Stimulated activated CD8-positive, alpha-beta memory T cell treated with anti-CD3 and anti-CD28 coated beads, Interleukin-15, amount 100 ng/mL, for 48 hours (primary cell): Measurements from ENCODE around the gene SULT2A1.
"Not testable (repeated sequence)": the region's sequence is repeated elsewhere in the genome, so short reads cannot be mapped to it uniquely, and the experiment has no call there.

Experiments
- DNase-seq, 2 donors: peaks; one replicate each; pipeline ENCODE4 v3.0.0-alpha.2; 2020; ENCODE audit warnings: low read depth in 2 of 2

SULT2A1 gene

GRCh38 chr19:47886010-47886559 lies at the start of gene SULT2A1:
TSS of gene SULT2A1 (minus strand) at chr19:47886315. CDS start at chr19:47886257, 58 bp downstream.
- DNase-seq, result no peak

DNA sequence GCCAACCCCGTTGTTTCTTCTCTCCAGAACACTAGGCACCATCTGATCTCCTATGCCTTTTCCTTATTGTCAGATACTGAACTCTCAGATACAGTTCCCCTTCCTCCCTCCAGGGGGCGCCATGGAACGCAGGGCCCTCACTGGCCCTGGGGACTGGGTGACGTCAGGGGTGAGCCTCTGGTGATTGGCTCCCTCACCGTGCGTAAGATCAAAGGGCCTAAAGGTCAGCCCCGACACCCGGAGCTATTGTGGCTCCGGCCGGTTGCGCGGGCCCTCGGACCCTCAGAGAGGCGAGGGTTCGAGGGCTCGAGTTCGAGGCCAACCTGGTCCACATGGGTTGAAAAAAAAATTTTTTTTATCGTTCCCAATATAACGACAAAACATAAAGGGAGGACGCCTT lies 42.5 kb upstream of the SULT2A1 start:
- DNase-seq, result not testable (repeated sequence)

DNA sequence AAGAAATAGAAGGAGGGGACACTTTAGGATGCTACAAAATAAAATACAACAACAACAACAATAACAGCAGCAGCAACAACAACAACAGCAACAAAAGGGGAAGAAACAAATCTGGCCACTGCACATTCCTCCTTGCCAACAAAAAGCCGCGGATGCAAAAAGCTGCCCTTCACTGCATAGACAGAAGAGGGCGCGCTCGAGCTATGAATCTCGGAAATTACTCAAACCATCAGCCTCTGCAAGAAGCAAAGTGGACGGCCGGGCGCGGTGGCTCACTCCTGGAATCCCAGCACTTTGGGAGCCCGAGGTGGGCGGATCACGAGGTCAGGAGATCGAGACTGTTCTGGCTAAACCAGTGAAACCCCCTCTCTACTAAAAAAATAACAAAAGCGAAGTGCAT lies 34.0 kb upstream of the SULT2A1 start:
- not testable (repeated sequence) for DNase-seq

- DNase-seq, result not testable (repeated sequence)
Measured at GRCh38 chr19:47910191-47910590, 24.1 kb upstream of the SULT2A1 start.

GRCh38 chr19:47909350-47909749 lies 23.2 kb upstream of the SULT2A1 start:
- peak; percentile 21 to 67 for DNase-seq

DNA sequence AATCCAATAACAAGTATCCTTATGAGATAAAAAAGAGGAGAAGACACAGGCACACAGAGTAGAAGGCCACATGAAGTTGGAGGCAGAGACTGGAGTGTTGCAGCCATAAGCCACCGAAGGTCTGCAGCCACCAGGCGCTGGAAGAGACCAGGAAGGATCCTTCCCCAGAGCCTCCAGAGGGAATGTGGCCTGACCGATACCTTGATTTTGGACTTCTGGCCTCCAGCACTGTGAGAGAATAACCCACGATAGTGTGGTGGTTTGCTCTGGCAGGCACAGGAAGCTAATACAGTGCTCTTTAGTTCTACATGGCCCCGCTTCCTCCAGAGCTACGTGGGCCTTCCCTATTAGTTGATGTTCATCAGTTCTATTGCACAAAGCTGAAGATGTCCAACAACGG lies 15.3 kb upstream of the SULT2A1 start:
- DNase-seq, result no peak

GRCh38 chr19:47899335-47899734 lies 13.2 kb upstream of the SULT2A1 start:
- no peak for DNase-seq

DNA sequence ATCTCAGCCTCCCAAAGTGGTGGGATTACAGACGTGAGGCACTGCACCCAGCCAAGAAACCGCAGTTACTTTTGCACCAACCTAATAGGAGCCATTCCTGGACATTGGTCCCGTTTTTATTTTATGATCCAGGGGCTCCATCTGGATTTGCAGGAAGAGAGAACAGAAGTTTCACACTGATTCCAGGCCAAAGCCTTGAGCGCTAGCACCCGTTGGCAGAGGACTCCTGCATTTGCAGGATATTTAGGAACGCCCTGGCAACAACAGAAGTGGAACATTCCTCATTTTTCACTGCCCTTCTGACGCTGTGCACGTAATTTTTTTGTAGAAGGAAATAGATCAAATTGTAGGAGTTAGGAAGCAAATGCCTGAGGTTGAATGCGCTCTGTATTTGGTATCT lies 11.7 kb upstream of the SULT2A1 start:
- no peak for DNase-seq

DNA sequence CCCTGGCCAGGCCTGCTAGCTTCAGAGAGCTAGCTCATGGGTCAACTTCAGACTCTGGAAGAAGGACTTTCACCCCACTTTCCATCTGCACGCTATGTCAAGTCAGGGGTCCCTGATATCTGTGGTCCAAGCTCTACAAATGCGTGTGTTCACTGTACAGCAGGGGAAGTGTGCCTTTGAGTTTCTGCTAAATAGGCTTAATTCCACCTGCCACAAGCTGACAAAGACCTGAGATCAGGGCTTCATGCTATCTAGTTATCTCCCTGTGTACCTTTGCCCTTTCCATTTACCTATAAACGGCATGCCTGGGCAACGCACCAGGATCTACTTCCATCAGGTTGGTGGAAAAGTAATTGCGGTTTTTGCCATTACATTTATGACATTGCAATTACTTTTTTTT lies 10.7 kb upstream of the SULT2A1 start:
- no peak for DNase-seq

DNA sequence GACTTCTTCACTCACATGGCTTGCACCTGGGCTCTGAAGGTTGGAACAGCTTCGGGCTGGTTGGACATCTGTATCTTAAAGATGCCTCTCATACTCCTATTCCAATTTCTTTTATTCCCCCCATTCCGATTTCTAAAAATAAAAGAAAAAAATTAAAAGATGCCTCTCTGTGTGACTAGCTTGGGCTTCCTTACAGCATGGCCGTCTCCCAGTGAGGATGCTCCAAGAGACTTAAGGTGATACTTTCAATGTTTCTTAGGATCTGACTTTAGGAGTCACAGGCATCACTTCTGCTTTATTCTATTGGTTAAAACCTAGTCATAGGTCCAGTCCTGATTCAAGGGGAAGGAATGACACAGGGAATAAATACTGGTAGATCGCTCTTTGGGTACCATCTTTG lies 9.9 kb upstream of the SULT2A1 start:
- DNase-seq, result no peak

DNA sequence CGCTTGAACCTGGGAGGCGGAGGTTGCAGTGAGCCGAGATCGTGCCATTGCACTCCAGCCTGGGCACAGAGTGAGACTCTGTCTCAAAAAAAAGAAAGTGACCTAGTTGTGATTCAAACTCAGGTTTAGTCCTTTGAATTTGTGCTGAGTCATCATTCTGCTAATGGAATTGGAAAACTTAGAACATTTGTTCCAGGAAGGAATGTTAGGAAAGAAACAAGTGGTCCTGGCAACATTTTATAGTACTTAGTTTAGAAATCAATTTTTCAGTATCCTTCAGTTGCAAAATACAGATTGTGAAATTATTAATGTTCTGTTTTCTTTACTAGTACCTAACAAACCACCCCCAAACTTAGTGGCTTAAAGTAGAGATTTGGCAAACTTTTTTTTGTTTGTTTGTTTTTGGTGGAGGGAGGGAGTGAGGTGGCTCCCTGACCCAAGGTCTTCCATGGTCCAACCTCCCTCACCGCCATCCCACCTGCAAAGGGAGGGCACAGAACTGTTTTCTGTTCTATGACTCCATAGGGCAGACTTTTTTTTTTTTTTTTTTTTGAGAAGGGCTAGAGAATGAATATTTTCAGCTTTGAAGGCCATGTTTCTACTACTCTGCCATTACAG lies 9.2 kb upstream of the SULT2A1 start:
- no peak for DNase-seq

GRCh38 chr19:47891923-47892666 lies 6.0 kb upstream of the SULT2A1 start:
- no peak for DNase-seq

DNA sequence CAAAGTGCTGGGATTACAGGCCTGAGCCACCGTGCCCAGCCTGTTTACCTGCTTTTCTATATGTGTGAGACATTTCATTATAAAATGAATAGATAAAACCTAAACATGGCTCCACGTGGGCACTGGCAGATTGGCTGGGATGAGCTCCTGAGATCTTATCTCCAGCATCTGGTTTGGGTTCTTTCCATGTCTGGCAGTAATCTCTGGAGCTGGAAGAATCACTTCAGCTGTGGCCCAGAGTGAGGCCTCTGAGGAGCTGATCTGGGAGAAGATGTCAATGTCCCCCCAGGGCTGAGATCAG lies 5.5 kb upstream of the SULT2A1 start:
- DNase-seq, result no peak

DNA sequence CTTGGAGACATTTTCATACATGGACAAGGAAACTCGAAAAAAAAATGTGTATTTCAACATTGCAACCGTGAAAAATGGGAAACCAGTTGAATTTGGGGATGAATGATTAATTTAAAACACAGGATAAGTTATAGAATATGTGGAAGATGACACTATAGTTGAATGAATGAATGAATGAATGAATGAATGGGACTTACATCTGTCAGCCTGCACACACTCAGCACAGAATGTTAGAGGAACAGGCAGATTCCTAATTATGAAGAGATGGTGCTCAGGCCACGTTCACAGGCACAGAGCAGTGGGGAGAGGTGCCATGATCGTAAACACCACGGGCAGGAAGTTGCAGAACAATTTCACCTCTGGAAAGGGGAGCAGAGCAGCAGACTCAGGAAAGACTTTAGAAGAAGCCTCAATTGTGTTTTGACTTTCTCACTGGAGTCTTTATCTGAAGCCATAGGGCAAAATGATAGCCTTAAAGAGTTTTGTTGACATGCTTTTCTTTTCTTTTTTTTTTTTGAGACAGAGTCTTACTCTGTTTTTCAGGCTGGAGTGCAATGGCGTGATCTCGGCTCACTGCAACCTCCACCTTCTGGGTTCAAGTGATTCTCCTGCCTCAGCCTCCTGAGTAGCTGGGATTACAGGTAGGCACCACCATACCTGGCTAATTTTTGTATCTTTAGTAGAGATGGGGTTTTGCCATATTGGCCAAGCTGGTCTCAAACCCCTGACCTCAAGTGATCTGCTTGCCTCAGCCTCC lies 4.9 kb upstream of the SULT2A1 start:
- DNase-seq, result no peak

DNA sequence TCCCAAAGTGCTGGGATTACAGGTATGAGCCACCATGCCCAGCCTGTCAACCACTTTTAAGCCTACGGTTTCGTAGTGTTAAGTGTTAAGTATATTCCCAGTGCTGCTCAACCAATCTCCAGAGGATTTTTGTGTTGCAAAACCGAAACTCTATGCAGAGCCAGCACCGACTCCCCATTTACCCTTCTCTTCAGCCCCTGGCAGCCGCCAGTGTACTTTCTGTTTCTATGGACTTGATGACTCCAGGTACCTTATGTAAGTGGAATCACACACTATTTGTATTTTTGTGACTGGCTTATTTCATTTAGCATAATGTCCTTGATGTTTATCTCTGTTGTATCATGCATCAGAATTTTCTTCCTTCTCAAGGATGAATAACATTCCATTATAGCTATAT lies 1.1 kb downstream of the SULT2A1 start:
- no peak for DNase-seq

DNA sequence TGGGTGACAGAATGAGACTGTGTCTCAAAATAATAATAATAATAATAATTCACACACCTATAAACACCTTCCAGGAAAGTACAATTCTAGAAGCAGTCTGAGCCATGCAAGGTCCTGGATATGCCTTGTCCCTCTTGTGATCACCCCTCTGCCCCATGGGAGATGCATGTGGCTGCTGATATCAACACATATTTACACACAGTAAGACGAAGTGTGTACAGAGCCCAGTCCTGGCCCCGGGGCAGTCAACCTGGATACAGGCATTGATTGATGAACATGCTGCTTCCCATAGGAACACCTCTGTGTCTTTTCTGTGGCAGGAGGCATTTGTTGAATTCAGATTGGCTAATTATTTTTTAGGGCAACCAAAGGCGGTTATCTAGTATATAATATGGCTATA lies 3.2 kb downstream of the SULT2A1 start:
- no peak for DNase-seq

- DNase-seq, result no peak
Measured at GRCh38 chr19:47881757-47882156, 4.4 kb downstream of the SULT2A1 start.

- not testable (repeated sequence) for DNase-seq
Measured at GRCh38 chr19:47879385-47879784, 6.7 kb downstream of the SULT2A1 start.

DNA sequence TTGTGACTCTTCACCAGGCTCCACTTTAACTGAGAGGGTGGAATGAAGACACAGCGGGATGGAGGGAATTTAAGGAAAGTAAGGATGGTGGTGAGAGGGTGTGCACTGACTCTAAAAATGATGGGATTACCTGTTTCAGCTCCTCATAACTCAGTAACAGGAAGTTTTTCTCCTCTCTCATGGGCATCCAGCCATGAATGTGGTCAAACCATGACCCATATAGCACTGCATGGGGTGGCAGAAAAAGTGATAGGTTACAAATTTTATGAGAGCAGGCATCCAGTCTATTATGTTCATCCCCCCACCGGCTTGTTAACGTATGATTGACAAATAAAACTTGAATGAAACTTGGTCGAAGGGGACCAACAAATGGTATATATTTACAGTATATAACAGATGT lies 7.2 kb downstream of the SULT2A1 start:
- no peak for DNase-seq

DNA sequence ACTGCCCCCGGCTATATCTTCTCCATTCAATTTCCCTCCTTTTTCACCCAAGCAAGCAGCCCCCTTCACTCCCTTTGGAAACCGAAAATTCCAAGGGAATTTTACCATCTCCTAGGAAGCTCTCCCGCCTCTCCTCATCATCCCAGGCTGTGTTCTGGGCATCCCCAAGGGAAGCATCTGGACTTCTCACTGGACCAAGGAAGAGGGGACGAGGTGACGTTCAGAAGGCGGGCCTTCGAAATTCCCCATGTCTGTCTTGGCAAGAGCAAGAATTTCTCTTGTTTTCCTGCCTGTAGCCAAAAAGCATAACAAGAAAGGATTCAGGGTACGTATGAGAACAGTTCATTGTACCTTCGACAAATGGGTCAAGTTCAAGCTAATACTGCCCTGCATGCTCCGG lies 20.9 kb downstream of the SULT2A1 start:
- DNase-seq, result no peak

GRCh38 chr19:47863514-47863936 lies 22.6 kb downstream of the SULT2A1 start:
- DNase-seq, result peak; percentile 64 to 70

DNA sequence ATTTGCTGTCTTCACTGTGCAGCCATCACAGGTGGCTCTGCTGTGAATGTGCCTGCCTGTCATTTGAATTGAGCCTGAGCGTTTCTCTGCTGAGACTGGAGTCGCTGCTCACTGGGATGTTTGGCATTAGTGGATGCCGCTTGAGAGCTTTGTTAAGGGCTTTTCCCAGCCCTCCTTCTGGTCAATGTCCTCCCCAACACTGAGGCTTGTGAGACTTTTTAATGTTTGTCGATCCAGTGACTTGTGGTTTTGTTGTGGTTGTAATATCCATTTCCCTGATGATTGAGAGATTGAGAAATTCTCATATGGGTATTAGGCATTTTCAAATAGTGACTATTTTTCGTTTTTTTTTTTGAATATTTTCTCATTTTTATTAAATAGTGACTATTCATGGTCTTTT lies 24.5 kb downstream of the SULT2A1 start:
- no peak for DNase-seq
